Measurements from ENCODE around the gene SVOPL. TPM values are rescaled to one million over a fixed set of nuclear protein-coding genes. Genes with fewer than 3 reads are reported as not detected.

SVOPL gene
- total RNA-seq, 2 donors from 2014 or later = not detected

- DNase-seq (no peak), ATAC-seq (no peak)
- intact Hi-C loops (cut with DNase I) = no loop called here
- H3K27ac ChIP-seq = no peak overlapping the region
- H3K4me3 ChIP-seq = no peak overlapping the region
- H3K4me1 ChIP-seq = no peaks in the 10 kb centered on the region
- 95 to 97% methylated on average over 4 of the region's 4 CpGs for WGBS, 2 donors
- peaks cover 0 to 29% (median 0%) of the 10 kb centered on the region in 3 donors for H3K9me3 ChIP-seq
- TF ChIP-seq POLR2A (IDR thresholded peaks at IDR 0.05) (no peak), CTCF (IDR thresholded peaks at IDR 0.05) (no peak)
- peaks cover 15 to 51% of the 10 kb centered on the region in 2 donors for H3K36me3 ChIP-seq (replicated peaks in 1 of 2; ENCODE audit: insufficient read depth in 1 of 2, low read depth in 2 of 2)
- H3K27me3 ChIP-seq = no peaks in the 10 kb centered on the region
These were observed 147.4 kb downstream of the SVOPL start for GRCh38 chr7:138553805-138554204.

DNA sequence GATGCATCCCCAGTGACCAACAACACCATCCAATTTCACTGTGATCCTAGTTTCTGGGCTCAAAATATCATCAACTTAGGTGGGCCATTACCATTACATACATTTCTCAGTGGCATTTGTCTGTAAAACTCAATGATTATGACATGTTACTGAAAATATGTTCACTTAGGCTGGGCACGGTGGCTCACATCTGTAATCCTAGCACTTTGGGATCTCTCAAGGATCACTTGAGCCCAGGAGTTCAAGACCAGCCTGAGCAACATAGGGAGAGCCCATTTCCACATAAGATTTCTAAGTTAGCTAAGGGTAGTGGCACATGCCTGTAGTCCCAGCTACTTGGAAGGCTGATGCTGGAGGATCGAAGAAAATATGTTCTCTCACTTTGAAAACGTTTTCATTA lies 150.1 kb downstream of the SVOPL start:
- Histone ChIP-seq H3K36me3 (replicated peaks in 1 of 2; ENCODE audit: insufficient read depth in 1 of 2, low read depth in 2 of 2) (peaks cover 8 to 36% of the 10 kb centered on the region in 2 donors), H3K4me1 (no peaks in the 10 kb centered on the region), H3K27me3 (no peaks in the 10 kb centered on the region), H3K27ac (no peak overlapping the region), H3K9me3 (peaks cover 0 to 3% (median 0%) of the 10 kb centered on the region in 3 donors), H3K4me3 (no peak overlapping the region)
- TF ChIP-seq POLR2A (IDR thresholded peaks at IDR 0.05) = no peak
- no peak for TF ChIP-seq CTCF (IDR thresholded peaks at IDR 0.05)
- DNase-seq (no peak), ATAC-seq (no peak)
- intact Hi-C loops (cut with DNase I) = no loop called here
- WGBS, 2 donors = 87 to 93% methylated on average over 3 of the region's 3 CpGs

GRCh38 chr7:138550337-138550736 lies 150.8 kb downstream of the SVOPL start:
- Histone ChIP-seq H3K27ac (no peak overlapping the region), H3K36me3 (replicated peaks in 1 of 2; ENCODE audit: insufficient read depth in 1 of 2, low read depth in 2 of 2) (peaks cover 8 to 30% of the 10 kb centered on the region in 2 donors), H3K27me3 (no peaks in the 10 kb centered on the region), H3K4me3 (no peak overlapping the region), H3K4me1 (no peaks in the 10 kb centered on the region), H3K9me3 (peaks cover 0 to 3% (median 0%) of the 10 kb centered on the region in 3 donors)
- DNase-seq (no peak), ATAC-seq (no peak)
- intact Hi-C loops (cut with DNase I) = no loop called here
- WGBS, 2 donors = 95 to 99% methylated on average over 3 of the region's 3 CpGs
- TF ChIP-seq POLR2A (IDR thresholded peaks at IDR 0.05) = no peak
- no peak for TF ChIP-seq CTCF (IDR thresholded peaks at IDR 0.05)

DNA sequence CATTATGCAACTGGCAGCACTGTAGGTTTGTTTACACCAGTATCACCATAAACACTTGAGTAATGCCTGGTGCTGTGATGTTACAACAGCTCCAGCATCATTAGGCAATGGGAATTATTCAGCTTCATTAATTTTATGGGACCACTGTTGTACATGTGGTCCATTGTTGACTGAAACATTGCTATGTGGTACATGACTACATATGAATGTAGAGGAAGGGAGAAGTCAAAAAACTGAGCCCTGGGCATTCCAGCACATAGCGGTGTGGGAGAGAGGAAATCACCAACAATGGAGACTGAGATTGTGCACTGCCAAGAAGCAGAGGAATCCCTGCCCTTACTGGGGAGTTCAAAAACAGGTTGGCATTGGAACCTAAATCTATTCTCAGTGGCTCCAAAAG lies 152.1 kb downstream of the SVOPL start:
- Histone ChIP-seq H3K9me3 (no peaks in the 10 kb centered on the region), H3K27ac (no peak overlapping the region), H3K4me1 (no peaks in the 10 kb centered on the region), H3K27me3 (no peaks in the 10 kb centered on the region), H3K36me3 (replicated peaks in 1 of 2; ENCODE audit: insufficient read depth in 1 of 2, low read depth in 2 of 2) (peaks cover 8 to 22% of the 10 kb centered on the region in 2 donors), H3K4me3 (no peak overlapping the region)
- intact Hi-C loops (cut with DNase I) = no loop called here
- ATAC-seq (no peak), DNase-seq (no peak)
- TF ChIP-seq POLR2A (IDR thresholded peaks at IDR 0.05) (no peak), CTCF (IDR thresholded peaks at IDR 0.05) (no peak)
- WGBS, 2 donors = 91 to 97% methylated on average over 1 of the region's 1 CpG

DNA sequence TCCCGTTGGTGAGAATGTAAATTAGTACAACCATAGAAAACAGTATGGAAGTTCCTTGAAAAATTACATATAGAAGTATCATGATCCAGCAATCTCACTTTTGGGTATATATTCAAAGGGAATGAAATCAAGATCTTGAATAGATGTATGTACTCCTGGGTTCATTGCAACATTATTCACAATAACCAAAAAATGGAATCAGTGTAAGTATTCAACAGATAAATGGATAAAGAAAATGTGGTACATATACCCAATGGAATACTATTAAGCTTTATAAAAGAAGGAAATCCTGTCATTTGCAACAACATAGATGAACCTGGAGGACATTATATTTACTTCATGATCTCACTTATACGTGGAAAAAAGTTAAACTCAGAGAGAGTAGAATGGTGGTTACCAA lies 154.3 kb downstream of the SVOPL start:
- intact Hi-C loops (cut with DNase I) = no loop called here
- Histone ChIP-seq H3K36me3 (replicated peaks in 1 of 2; ENCODE audit: insufficient read depth in 1 of 2, low read depth in 2 of 2) (peaks cover 6 to 8% of the 10 kb centered on the region in 2 donors), H3K4me1 (no peaks in the 10 kb centered on the region), H3K27me3 (no peaks in the 10 kb centered on the region), H3K4me3 (no peak overlapping the region), H3K9me3 (no peaks in the 10 kb centered on the region), H3K27ac (no peak overlapping the region)
- TF ChIP-seq POLR2A (IDR thresholded peaks at IDR 0.05) (no peak), CTCF (IDR thresholded peaks at IDR 0.05) (no peak)
- no peak for DNase-seq
- 98% methylated on average over 2 of the region's 2 CpGs for WGBS, 2 donors
- ATAC-seq = no peak
